PFSK-1 (cell line): ENCODE results near the gene ERGIC1.

Source experiments
- POLR2AphosphoS5 ChIP-seq: IDR thresholded peaks from 2 replicates; pipeline ENCODE4 v1.6.1; 2012; ENCODE audit warnings: low read depth, mild to moderate bottlenecking, control low read depth, low read length, moderate library complexity
- SIN3A ChIP-seq: IDR thresholded peaks from 2 replicates; pipeline ENCODE4 v1.6.1; 2012; ENCODE audit warnings: mild to moderate bottlenecking, low read length, moderate library complexity, borderline replicate concordance; ENCODE audit not compliant: insufficient read depth

GRCh38 chr5:172983542-172984243 lies 149.6 kb downstream of the ERGIC1 start, which contains the start of gene ATP6V0E1:
- peak; percentile 63 for TF ChIP-seq POLR2AphosphoS5
- TF ChIP-seq SIN3A = no peak
